Endothelial cell of umbilical vein (primary cell): ENCODE data around the gene B3GALNT2.

Source experiments
- EZH2 ChIP-seq: IDR thresholded peaks from 2 replicates; pipeline ENCODE4 v1.6.1; 2012; ENCODE audit warnings: borderline replicate concordance, low read depth, mild to moderate bottlenecking, moderate library complexity, low read length, inconsistent platforms; ENCODE audit not compliant: severe bottlenecking
- GATA2 ChIP-seq: IDR thresholded peaks from 2 replicates; pipeline ENCODE4 v1.7.0; 2011; ENCODE audit warnings: low read depth, mild to moderate bottlenecking, moderate library complexity, mixed read lengths, low read length; ENCODE audit not compliant: insufficient read length, insufficient read depth
- JUN ChIP-seq: IDR thresholded peaks from 2 replicates; pipeline ENCODE4 v1.6.1; 2011; ENCODE audit warnings: borderline replicate concordance, low read depth; ENCODE audit not compliant: insufficient read length, insufficient read depth
- MYC ChIP-seq: IDR thresholded peaks from one replicate; pipeline ENCODE4 v1.6.1; 2011; ENCODE audit warnings: mild to moderate bottlenecking, low read depth, low read length
- POLR2A ChIP-seq: IDR thresholded peaks from 2 replicates; pipeline ENCODE4 v1.6.1; 2012; ENCODE audit warnings: low read depth, mild to moderate bottlenecking, control low read depth, low read length
- POLR2AphosphoS5 ChIP-seq: IDR thresholded peaks from 2 replicates; pipeline ENCODE4 v1.6.1; 2012; ENCODE audit warnings: low read depth, mild to moderate bottlenecking, control low read depth, low read length, moderate library complexity; ENCODE audit not compliant: insufficient read depth
- TF ChIP-seq, protein P1 (sequence below), 2 donors: IDR thresholded peaks; 1 replicate in 1 of 2; 2 replicates in 1 of 2; pipeline ENCODE4 v1.5.1; 2011; ENCODE audit warnings: low read length in 2 of 2, mild to moderate bottlenecking in 2 of 2, moderate library complexity in 2 of 2, control low read depth in 1 of 2, inconsistent platforms in 1 of 2, low read depth in 1 of 2; ENCODE audit not compliant: insufficient read depth in 1 of 2; ENCODE audit errors: extremely low read depth in 1 of 2
- TF ChIP-seq, protein P2 (sequence below): IDR thresholded peaks from 2 replicates; pipeline ENCODE4 v1.6.1; 2011; ENCODE audit not compliant: insufficient read depth, insufficient read length

- TF ChIP-seq, protein P1, sequence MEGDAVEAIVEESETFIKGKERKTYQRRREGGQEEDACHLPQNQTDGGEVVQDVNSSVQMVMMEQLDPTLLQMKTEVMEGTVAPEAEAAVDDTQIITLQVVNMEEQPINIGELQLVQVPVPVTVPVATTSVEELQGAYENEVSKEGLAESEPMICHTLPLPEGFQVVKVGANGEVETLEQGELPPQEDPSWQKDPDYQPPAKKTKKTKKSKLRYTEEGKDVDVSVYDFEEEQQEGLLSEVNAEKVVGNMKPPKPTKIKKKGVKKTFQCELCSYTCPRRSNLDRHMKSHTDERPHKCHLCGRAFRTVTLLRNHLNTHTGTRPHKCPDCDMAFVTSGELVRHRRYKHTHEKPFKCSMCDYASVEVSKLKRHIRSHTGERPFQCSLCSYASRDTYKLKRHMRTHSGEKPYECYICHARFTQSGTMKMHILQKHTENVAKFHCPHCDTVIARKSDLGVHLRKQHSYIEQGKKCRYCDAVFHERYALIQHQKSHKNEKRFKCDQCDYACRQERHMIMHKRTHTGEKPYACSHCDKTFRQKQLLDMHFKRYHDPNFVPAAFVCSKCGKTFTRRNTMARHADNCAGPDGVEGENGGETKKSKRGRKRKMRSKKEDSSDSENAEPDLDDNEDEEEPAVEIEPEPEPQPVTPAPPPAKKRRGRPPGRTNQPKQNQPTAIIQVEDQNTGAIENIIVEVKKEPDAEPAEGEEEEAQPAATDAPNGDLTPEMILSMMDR (IDR thresholded peaks at IDR 0.05; ENCODE audit: extremely low read depth in 1 of 2, insufficient read depth in 1 of 2, low read depth in 1 of 2, low read length in 2 of 2): no peak
- TF ChIP-seq EZH2: no peak
- TF ChIP-seq POLR2A: no peak
- TF ChIP-seq MYC: no peak
- TF ChIP-seq, protein P2, sequence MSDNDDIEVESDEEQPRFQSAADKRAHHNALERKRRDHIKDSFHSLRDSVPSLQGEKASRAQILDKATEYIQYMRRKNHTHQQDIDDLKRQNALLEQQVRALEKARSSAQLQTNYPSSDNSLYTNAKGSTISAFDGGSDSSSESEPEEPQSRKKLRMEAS: no peak
- no peak for TF ChIP-seq POLR2AphosphoS5
- TF ChIP-seq JUN: no peak
- TF ChIP-seq GATA2: no peak
Measured at GRCh38 chr1:235516862-235517446, 12.7 kb upstream of the B3GALNT2 start.
